Measurements from ENCODE around the gene DBN1. TPM values are rescaled to one million over a fixed set of nuclear protein-coding genes. Genes with fewer than 3 reads are reported as not detected.

Gene DBN1
- total and polyA plus RNA-seq, 2 of the 8 experiments (the other 6 are each of a cell fraction or from before 2014, with no cell fraction given) = 168 to 333 TPM

- ChIA-PET CTCF (ENCODE audit: partially characterized antibody) (interaction anchor here (0.9 to 12.7 kb wide), 9 partner anchors 8 to 56 kb away, joined by 3 to 306 read pairs (median 7); partner anchors contain the start of genes DDX41, DOK3 and PDLIM7), POLR2A (ENCODE audit: partially characterized antibody) (interaction anchor here (0.6 to 67.5 kb wide), 3 partner anchors 8 to 123 kb away, joined by 3 to 3349 read pairs (median 3349); partner anchors contain the start of genes DBN1, DOK3, PDLIM7 and PRR7)
- Histone ChIP-seq H2BK20ac (ENCODE audit: low read length) (no peak overlapping the region), H4K20me1 (replicated peaks in 1 of 2; ENCODE audit: control insufficient read depth in 1 of 2, insufficient read depth in 2 of 2, low read length in 2 of 2) (peaks cover 7 to 17% of the 10 kb centered on the region in 2 experiments), H3K4ac (replicated peaks; ENCODE audit: insufficient read length, low read depth, low read length) (no peak overlapping the region), H3K23ac (ENCODE audit: insufficient read length) (no peak overlapping the region), H3K27me3 (replicated peaks in 1 of 4; ENCODE audit: control insufficient read depth in 3 of 4, extremely low read depth in 1 of 4, insufficient read depth in 3 of 4, low read length in 3 of 4) (no peaks in the 10 kb centered on the region), H2BK120ac (replicated peaks; ENCODE audit: low read depth, low read length) (no peak overlapping the region), H2AFZ (ENCODE audit: low read length) (no peak overlapping the region), H2BK15ac (ENCODE audit: low read length) (no peak overlapping the region), H3K79me1 (ENCODE audit: low read depth, low read length) (peaks cover 7% of the 10 kb centered on the region; the same call in 1 of the 2 replicates), H3K9me3 (ENCODE audit: insufficient read depth in 2 of 2, low read depth in 1 of 2, low read length in 1 of 2) (no peaks in the 10 kb centered on the region), H3K9ac (replicated peaks in 1 of 4; ENCODE audit: extremely low read depth in 1 of 4, low read depth in 3 of 4, low read length in 3 of 4) (no peak overlapping the region), H3K18ac (ENCODE audit: extremely low read depth, low read length) (no peak overlapping the region), H3K79me2 (ENCODE audit: control insufficient read depth in 1 of 2, insufficient read depth in 2 of 2, low read length in 2 of 2) (no peaks in the 10 kb centered on the region), H2BK12ac (ENCODE audit: low read depth, low read length) (no peak overlapping the region), H2AK5ac (ENCODE audit: low read depth, low read length) (no peak overlapping the region), H4K8ac (ENCODE audit: extremely low read depth, insufficient read depth, low read length) (no peak overlapping the region; the same call in 1 of the 2 replicates), H3K56ac (replicated peaks; ENCODE audit: insufficient read length, low read depth, low read length) (no peak overlapping the region), H3K23me2 (ENCODE audit: low read depth, low read length) (no peaks in the 10 kb centered on the region; the same call in 1 of the 2 replicates), H3K36me3 (ENCODE audit: control insufficient read depth in 2 of 4, insufficient read depth in 4 of 4, low read length in 3 of 4) (peaks cover 24 to 66% (median 47%) of the 10 kb centered on the region in 4 experiments), H3K14ac (ENCODE audit: insufficient read length) (no peak overlapping the region), H2BK5ac (ENCODE audit: low read depth, low read length) (no peak overlapping the region), H3K4me3 (ENCODE audit: extremely low read depth in 1 of 4, insufficient read depth in 2 of 4, low read depth in 3 of 4, low read length in 4 of 4) (no peak overlapping the region), H4K91ac (replicated peaks; ENCODE audit: insufficient read length, low read length) (no peak overlapping the region), H4K5ac (ENCODE audit: insufficient read length, low read depth, low read length) (no peak overlapping the region), H3K4me2 (ENCODE audit: insufficient read depth in 1 of 2, low read depth in 2 of 2, low read length in 2 of 2) (no peak overlapping the region), H3K4me1 (replicated peaks in 1 of 4; ENCODE audit: control insufficient read depth in 3 of 4, insufficient read depth in 4 of 4, low read length in 3 of 4) (peaks cover 0 to 5% (median 3%) of the 10 kb centered on the region in 4 experiments; a peak in 5 of 7 replicates), H3K27ac (ENCODE audit: low read depth, low read length) (no peak overlapping the region)
- 96% methylated on average over 15 of the region's 15 CpGs; no CpG with 5 or more reads in 1 of the 2 experiments for WGBS, 2 experiments (ENCODE audit: extremely low coverage in 1 of 2, insufficient coverage in 1 of 2, insufficient read length in 1 of 2, insufficient replicate concordance in 2 of 2, low coverage in 1 of 2, low lambda C conversion rate in 2 of 2, missing lambda C conversion rate in 1 of 2)
- DNase-seq (ENCODE audit: low read depth in 1 of 2, low spot score in 2 of 2) (no peak), FAIRE-seq (no peak)
- TF ChIP-seq POLR2AphosphoS5 (IDR thresholded peaks at IDR 0.05; ENCODE audit: low read depth, low read length) = peak; percentile 33; the same call in 1 of the 2 replicates
- TF ChIP-seq E2F6 (IDR thresholded peaks at IDR 0.05) = no peak
- no peak for TF ChIP-seq SIN3A (conservative IDR thresholded peaks at IDR 0.05 in 1 of 2, IDR thresholded peaks at IDR 0.05 in 1 of 2; ENCODE audit: low read depth in 1 of 2, low read length in 2 of 2)
- TF ChIP-seq CTBP2 (IDR thresholded peaks at IDR 0.05; ENCODE audit: borderline replicate concordance, insufficient read depth, insufficient read length, low read length) = no peak
- TF ChIP-seq CBX5 (IDR thresholded peaks at IDR 0.05; ENCODE audit: low read depth, low read length) = no peak
- no peak for TF ChIP-seq PHF8 (conservative IDR thresholded peaks at IDR 0.05; ENCODE audit: low read depth, low read length)
- TF ChIP-seq CTCF (IDR thresholded peaks at IDR 0.05; ENCODE audit: control extremely low read depth in 1 of 3, insufficient read depth in 1 of 3, low read depth in 1 of 3, low read length in 3 of 3) = peak in 1 of 3 experiments; percentile 37; a peak in 1 of 4 replicates
- TF ChIP-seq POLR2A (IDR thresholded peaks at IDR 0.05; ENCODE audit: control extremely low read depth in 1 of 2, low read depth in 2 of 2, low read length in 2 of 2) = peak in 1 of 2 experiments; percentile 13; a peak in 1 of 3 replicates
- no peak for TF ChIP-seq EGR1 (IDR thresholded peaks at IDR 0.05; ENCODE audit: borderline replicate concordance, low read depth, low read length)
- no peak for TF ChIP-seq ASH2L (IDR thresholded peaks at IDR 0.05; ENCODE audit: low read length)
Measured at GRCh38 chr5:177487975-177488374, 14.5 kb upstream of the DBN1 start.
